ENCODE data around the gene LEMD2. TPM values are rescaled to one million over a fixed set of nuclear protein-coding genes. Genes with fewer than 3 reads are reported as not detected.

Gene LEMD2
- total RNA-seq, 2 experiments from 2014 or later: 64.0 to 66.3 TPM

DNA sequence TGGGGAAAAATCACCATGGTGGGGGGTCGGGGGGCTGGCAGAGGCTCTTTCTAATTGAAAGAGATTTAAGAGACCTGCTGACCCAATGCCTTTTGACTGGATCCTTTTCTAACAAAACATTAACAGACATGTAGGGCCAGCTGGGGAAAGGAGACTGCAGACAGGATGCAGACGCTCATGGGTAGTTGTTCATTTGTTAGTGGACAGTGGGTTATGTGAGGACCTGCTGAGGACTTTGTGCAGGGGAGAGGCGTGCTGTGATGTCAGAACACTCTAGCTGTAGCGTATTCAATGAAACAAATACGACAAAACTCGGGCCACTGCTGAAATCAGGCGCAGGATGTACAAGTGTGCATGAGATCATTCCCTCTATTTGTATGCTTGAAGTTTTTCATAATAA, 43.4 kb downstream of the LEMD2 start:
- Mint-ChIP-seq H3K4me3 (no peak overlapping the region), H3K36me3 (ENCODE audit: low read depth) (no peaks in the 10 kb centered on the region), H3K4me1 (ENCODE audit: low read depth) (peaks cover 2% of the 10 kb centered on the region), H3K27me3 (ENCODE audit: low read depth) (no peaks in the 10 kb centered on the region), H3K9me3 (no peaks in the 10 kb centered on the region), H3K27ac (no peak overlapping the region)
- CTCF ChIA-PET: interaction anchor here (0.7 to 2.4 kb wide), 7 partner anchors 22 to 282 kb away, joined by 3 to 15 read pairs (median 5); no protein-coding TSS in a partner anchor
- intact Hi-C loops (cut with micrococcal nuclease): loop anchor here (2.0 to 10.0 kb wide), 2 partner anchors 25 to 409 kb away; no protein-coding TSS in a partner anchor
- no peak for DNase-seq

GRCh38 chr6:33744895-33745546, 43.9 kb downstream of the LEMD2 start:
- no peak for DNase-seq
- no peaks in the 10 kb centered on the region for H3K9me3 Mint-ChIP-seq
- intact Hi-C loops (cut with micrococcal nuclease): loop anchor here (1.0 to 10.0 kb wide), 6 partner anchors 17 to 410 kb away; partner anchors contain the start of gene UQCC2
- peaks cover 2% of the 10 kb centered on the region for H3K4me1 Mint-ChIP-seq (ENCODE audit: low read depth)
- H3K27ac Mint-ChIP-seq: no peak overlapping the region
- no peaks in the 10 kb centered on the region for H3K36me3 Mint-ChIP-seq (ENCODE audit: low read depth)
- no peaks in the 10 kb centered on the region for H3K27me3 Mint-ChIP-seq (ENCODE audit: low read depth)
- no peak overlapping the region for H3K4me3 Mint-ChIP-seq
- CTCF ChIA-PET: interaction anchor here (0.6 to 2.9 kb wide), 11 partner anchors 12 to 381 kb away, joined by 3 to 17 read pairs (median 7); partner anchors contain the start of gene UQCC2

DNA sequence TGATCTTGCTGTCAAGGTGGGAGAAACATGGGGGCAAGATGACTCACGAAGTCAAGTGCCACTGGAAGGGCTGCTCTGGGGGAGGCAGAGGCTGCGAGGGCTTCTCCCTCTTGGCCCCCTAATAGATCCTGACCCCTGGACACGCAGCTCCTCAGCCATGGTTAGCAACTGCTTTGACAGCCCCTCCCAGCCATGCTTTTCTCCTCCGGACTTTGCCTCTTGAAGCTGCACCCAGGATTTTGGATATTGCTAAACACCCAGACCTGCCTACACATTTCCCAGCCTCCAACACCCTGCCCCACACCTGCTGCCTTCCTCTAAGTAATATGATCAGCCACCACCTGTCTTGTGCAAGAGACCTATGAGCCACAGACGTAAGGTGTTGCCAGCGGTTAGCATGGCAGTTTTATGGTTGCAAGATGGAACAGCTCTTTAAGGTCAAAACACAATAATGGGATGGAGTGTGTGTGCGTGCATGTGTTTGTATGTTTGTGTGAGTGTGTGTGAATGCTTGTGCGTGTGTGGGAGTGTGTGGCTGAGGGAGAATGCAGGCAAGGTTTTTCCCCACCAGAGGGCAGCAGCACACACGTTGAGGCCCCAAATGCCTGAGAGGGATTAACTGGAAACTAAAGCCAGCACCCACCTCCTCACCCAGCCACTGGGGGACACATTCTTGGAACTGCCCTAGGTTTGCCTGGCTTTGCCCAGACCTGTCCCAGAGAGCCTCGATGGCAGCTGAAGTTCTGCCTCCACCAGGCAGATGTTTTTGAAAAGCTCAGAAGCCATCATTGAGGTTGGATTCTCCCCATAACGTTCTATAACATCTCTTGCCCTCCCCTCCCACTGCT, 44.7 kb downstream of the LEMD2 start:
- no peaks in the 10 kb centered on the region for H3K9me3 Mint-ChIP-seq
- intact Hi-C loops (cut with micrococcal nuclease): loop anchor here (1.0 to 10.0 kb wide), 6 partner anchors 18 to 411 kb away; partner anchors contain the start of gene UQCC2
- H3K27me3 Mint-ChIP-seq (ENCODE audit: low read depth): no peaks in the 10 kb centered on the region
- H3K27ac Mint-ChIP-seq: no peak overlapping the region
- peak; percentile 83 for DNase-seq
- peaks cover 2% of the 10 kb centered on the region for H3K4me1 Mint-ChIP-seq (ENCODE audit: low read depth)
- CTCF ChIA-PET: interaction anchor here (0.5 to 2.9 kb wide), 23 partner anchors 8 to 1758 kb away, joined by 3 to 17 read pairs (median 3); partner anchors contain the start of gene UQCC2
- H3K4me3 Mint-ChIP-seq: no peak overlapping the region
- no peaks in the 10 kb centered on the region for H3K36me3 Mint-ChIP-seq (ENCODE audit: low read depth)

DNA sequence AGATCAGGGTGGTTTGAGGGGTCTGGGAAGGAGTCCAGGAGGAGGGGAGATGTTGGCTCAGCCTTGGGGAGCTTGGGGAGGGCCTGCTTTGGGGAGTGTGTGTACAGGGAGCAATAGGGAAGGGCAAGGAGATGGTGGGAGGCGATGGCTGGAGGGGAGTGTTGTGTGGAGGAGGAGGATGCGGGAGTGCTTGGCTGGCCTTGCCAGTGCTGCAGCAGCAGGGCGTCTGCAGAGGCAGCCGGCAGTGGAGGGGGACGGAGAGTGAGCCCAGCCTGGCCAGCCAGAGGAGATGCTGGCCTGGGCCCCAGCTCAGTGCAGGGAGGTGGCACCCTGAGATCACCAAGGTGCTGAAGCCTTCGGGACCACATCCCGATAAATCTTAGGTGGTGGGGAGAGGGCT, 46.1 kb downstream of the LEMD2 start:
- intact Hi-C loops (cut with micrococcal nuclease): loop anchor here (10.0 kb wide), 1 partner anchor 412 kb away; no protein-coding TSS in a partner anchor
- H3K27ac Mint-ChIP-seq: no peak overlapping the region
- CTCF ChIA-PET: interaction anchor here (0.6 to 2.9 kb wide), 9 partner anchors 21 to 414 kb away, joined by 3 to 17 read pairs (median 3); partner anchors contain the start of gene UQCC2

GRCh38 chr6:33742092-33742491, 46.8 kb downstream of the LEMD2 start:
- no peaks in the 10 kb centered on the region for H3K27me3 Mint-ChIP-seq (ENCODE audit: low read depth)
- DNase-seq: no peak
- no peak overlapping the region for H3K27ac Mint-ChIP-seq
- H3K4me3 Mint-ChIP-seq: no peak overlapping the region
- intact Hi-C loops (cut with micrococcal nuclease): loop anchor here (10.0 kb wide), 1 partner anchor 413 kb away; no protein-coding TSS in a partner anchor
- H3K4me1 Mint-ChIP-seq (ENCODE audit: low read depth): peaks cover 2% of the 10 kb centered on the region
- CTCF ChIA-PET: interaction anchor here (0.6 to 2.9 kb wide), 3 partner anchors 28 to 49 kb away, joined by 3 to 17 read pairs (median 3); partner anchors contain the start of gene UQCC2
- no peaks in the 10 kb centered on the region for H3K9me3 Mint-ChIP-seq
- no peaks in the 10 kb centered on the region for H3K36me3 Mint-ChIP-seq (ENCODE audit: low read depth)

More for the DNA sequence above, 46.1 kb downstream of the LEMD2 start:
- Mint-ChIP-seq H3K36me3 (ENCODE audit: low read depth) (no peaks in the 10 kb centered on the region), H3K27me3 (ENCODE audit: low read depth) (no peaks in the 10 kb centered on the region), H3K4me3 (no peak overlapping the region), H3K9me3 (no peaks in the 10 kb centered on the region), H3K4me1 (ENCODE audit: low read depth) (peaks cover 2% of the 10 kb centered on the region)
- DNase-seq: no peak

GRCh38 chr6:33740794-33741193, 48.1 kb downstream of the LEMD2 start:
- Mint-ChIP-seq H3K27ac (no peak overlapping the region), H3K36me3 (ENCODE audit: low read depth) (no peaks in the 10 kb centered on the region), H3K27me3 (ENCODE audit: low read depth) (no peaks in the 10 kb centered on the region), H3K4me3 (no peak overlapping the region), H3K4me1 (ENCODE audit: low read depth) (peaks cover 2% of the 10 kb centered on the region), H3K9me3 (no peaks in the 10 kb centered on the region)
- intact Hi-C loops (cut with micrococcal nuclease): loop anchor here (10.0 kb wide), 1 partner anchor 414 kb away; no protein-coding TSS in a partner anchor
- CTCF ChIA-PET: no interaction called here
- DNase-seq: no peak

GRCh38 chr6:33740204-33740608, 48.7 kb downstream of the LEMD2 start:
- H3K27ac Mint-ChIP-seq: no peak overlapping the region
- H3K36me3 Mint-ChIP-seq (ENCODE audit: low read depth): no peaks in the 10 kb centered on the region
- no peak for DNase-seq
- no peaks in the 10 kb centered on the region for H3K27me3 Mint-ChIP-seq (ENCODE audit: low read depth)
- CTCF ChIA-PET: no interaction called here
- intact Hi-C loops (cut with micrococcal nuclease): loop anchor here (10.0 kb wide), 1 partner anchor 415 kb away; no protein-coding TSS in a partner anchor
- no peak overlapping the region for H3K4me3 Mint-ChIP-seq
- H3K4me1 Mint-ChIP-seq (ENCODE audit: low read depth): peaks cover 2% of the 10 kb centered on the region
- no peaks in the 10 kb centered on the region for H3K9me3 Mint-ChIP-seq

GRCh38 chr6:33739571-33739970, 49.4 kb downstream of the LEMD2 start:
- Mint-ChIP-seq H3K4me3 (no peak overlapping the region), H3K4me1 (ENCODE audit: low read depth) (peaks cover 2% of the 10 kb centered on the region), H3K27me3 (ENCODE audit: low read depth) (no peaks in the 10 kb centered on the region), H3K36me3 (ENCODE audit: low read depth) (no peaks in the 10 kb centered on the region), H3K9me3 (no peaks in the 10 kb centered on the region), H3K27ac (no peak overlapping the region)
- CTCF ChIA-PET: no interaction called here
- no peak for DNase-seq
- intact Hi-C loops (cut with micrococcal nuclease): no loop called here

GRCh38 chr6:33738879-33739278, 50.1 kb downstream of the LEMD2 start:
- no peaks in the 10 kb centered on the region for H3K9me3 Mint-ChIP-seq
- intact Hi-C loops (cut with micrococcal nuclease): no loop called here
- H3K27ac Mint-ChIP-seq: no peak overlapping the region
- H3K36me3 Mint-ChIP-seq (ENCODE audit: low read depth): no peaks in the 10 kb centered on the region
- no peak overlapping the region for H3K4me3 Mint-ChIP-seq
- H3K4me1 Mint-ChIP-seq (ENCODE audit: low read depth): no peaks in the 10 kb centered on the region
- no peak for DNase-seq
- CTCF ChIA-PET: no interaction called here
- H3K27me3 Mint-ChIP-seq (ENCODE audit: low read depth): no peaks in the 10 kb centered on the region

DNA sequence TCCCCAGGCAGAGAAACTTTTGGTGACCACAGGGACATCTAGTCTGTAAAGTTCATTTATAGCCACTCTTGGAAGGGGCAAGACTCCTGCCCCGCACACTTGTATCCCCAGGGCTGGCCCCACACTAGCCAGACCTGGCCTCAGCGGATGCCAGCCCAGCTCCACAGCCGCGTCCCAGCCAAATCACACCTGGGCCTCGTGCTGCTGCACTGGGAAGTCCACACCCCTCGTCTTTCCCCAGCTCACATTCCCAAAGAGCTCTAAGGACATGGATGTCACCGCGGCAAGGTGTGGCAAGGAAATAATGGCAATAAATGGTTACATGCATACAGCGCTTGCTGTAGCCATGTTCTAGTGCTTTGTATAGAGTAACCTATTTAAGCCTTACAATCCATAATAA, 50.8 kb downstream of the LEMD2 start:
- Mint-ChIP-seq H3K4me1 (ENCODE audit: low read depth) (no peaks in the 10 kb centered on the region), H3K27me3 (ENCODE audit: low read depth) (no peaks in the 10 kb centered on the region), H3K9me3 (no peaks in the 10 kb centered on the region), H3K27ac (no peak overlapping the region), H3K4me3 (no peak overlapping the region), H3K36me3 (ENCODE audit: low read depth) (no peaks in the 10 kb centered on the region)
- CTCF ChIA-PET: no interaction called here
- intact Hi-C loops (cut with micrococcal nuclease): no loop called here
- DNase-seq: no peak

GRCh38 chr6:33737267-33738026, 51.5 kb downstream of the LEMD2 start:
- H3K4me1 Mint-ChIP-seq (ENCODE audit: low read depth): no peaks in the 10 kb centered on the region
- no peak overlapping the region for H3K4me3 Mint-ChIP-seq
- DNase-seq: no peak
- no peak overlapping the region for H3K27ac Mint-ChIP-seq
- CTCF ChIA-PET: no interaction called here
- H3K9me3 Mint-ChIP-seq: no peaks in the 10 kb centered on the region
- intact Hi-C loops (cut with micrococcal nuclease): no loop called here
- no peaks in the 10 kb centered on the region for H3K27me3 Mint-ChIP-seq (ENCODE audit: low read depth)
- no peaks in the 10 kb centered on the region for H3K36me3 Mint-ChIP-seq (ENCODE audit: low read depth)

DNA sequence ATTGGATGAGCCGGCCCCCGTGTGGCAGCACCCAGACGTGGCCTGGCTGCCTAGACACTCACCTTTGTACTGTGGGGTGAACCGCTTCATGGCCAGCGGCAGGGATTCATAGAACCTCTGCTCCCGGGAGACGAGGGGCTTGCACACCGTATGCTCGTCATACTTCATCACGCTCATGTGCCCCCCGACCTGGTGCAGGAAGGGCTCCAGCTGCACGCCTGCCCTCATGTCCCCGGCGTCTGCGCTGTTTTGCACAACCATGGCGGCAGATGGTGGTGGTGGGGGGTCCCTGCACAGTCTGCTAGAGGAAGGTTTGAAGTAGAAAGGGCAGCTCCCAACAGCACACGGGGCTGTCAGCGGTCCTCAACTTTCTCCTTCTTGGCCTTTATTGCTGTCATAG, 53.7 kb downstream of the LEMD2 start:
- no peak for DNase-seq
- Mint-ChIP-seq H3K27ac (no peak overlapping the region), H3K9me3 (no peaks in the 10 kb centered on the region), H3K4me1 (ENCODE audit: low read depth) (no peaks in the 10 kb centered on the region), H3K36me3 (ENCODE audit: low read depth) (no peaks in the 10 kb centered on the region), H3K4me3 (no peak overlapping the region), H3K27me3 (ENCODE audit: low read depth) (no peaks in the 10 kb centered on the region)
- intact Hi-C loops (cut with micrococcal nuclease): no loop called here
- CTCF ChIA-PET: interaction anchor here (1.2 kb wide), 1 partner anchor 9 kb away, joined by 3 read pairs; no protein-coding TSS in a partner anchor

All from activated naive CD4-positive, alpha-beta T cell treated with anti-CD3 and anti-CD28 coated beads for 36 hours (primary cell).